SK-N-SH (cell line): ENCODE data around the gene LRRK2. TPM values are rescaled to one million over a fixed set of nuclear protein-coding genes. Genes with fewer than 3 reads are reported as not detected.
A peak's percentile ranks its signal among the peaks of the same experiment; 100 is the strongest.

Experiments
- CTCF ChIA-PET: fragments of 300-600, 350-600 bp; formaldehyde crosslinking; extraction: SDS; loops from one replicate; lab custom pipeline; 2021; lab: Yijun Ruan, JAX
- POLR2A ChIA-PET: fragments of 350-600 bp; sonication (Branson Sonifier 250); formaldehyde crosslinking; extraction: SDS; loops from one replicate; lab custom pipeline; 2020; ENCODE audit warnings: antibody characterized with exemption, inconsistent platforms; lab: Yijun Ruan, JAX
- DNase-seq: peaks from one replicate; pipeline ENCODE4 v3.0.0; 2012
- H2AFZ ChIP-seq: fragments of 200-600 bp; sonication (generic); 2 replicates; pipeline ENCODE4 v1.8.1; 2016; ENCODE audit warnings: antibody characterized with exemption, mild to moderate bottlenecking, low read depth
- H3F3A ChIP-seq: fragments of 200-600 bp; sonication (generic); replicated peaks from 2 replicates; pipeline ENCODE3; 2016; ENCODE audit warnings: antibody characterized with exemption, mild to moderate bottlenecking; ENCODE audit not compliant: insufficient read depth
- H3K27ac ChIP-seq, 2 experiments: fragments of 200-500 bp in 1 of 2; fragments of 200-600 bp in 1 of 2; sonication (Bioruptor generic) in 1 of 2; sonication (generic), shearing (Covaris generic) in 1 of 2; 2 replicates each; pipeline versions ENCODE4 v1.5.1 to v1.6.1; 2014 to 2016; ENCODE audit warnings: low read depth in 2 of 2, inconsistent platforms in 1 of 2, low read length in 1 of 2, mild to moderate bottlenecking in 1 of 2, mixed read lengths in 1 of 2
- H3K27me3 ChIP-seq: fragments of 200-600 bp; sonication (generic), shearing (Covaris generic); 2 replicates; pipeline ENCODE4 v1.6.1; 2016; ENCODE audit warnings: mixed run types; ENCODE audit not compliant: insufficient read depth
- H3K36me3 ChIP-seq, 2 experiments: fragments of 200-500 bp in 1 of 2; fragments of 200-600 bp in 1 of 2; sonication (Bioruptor generic) in 1 of 2; sonication (generic) in 1 of 2; replicated peaks in 1 of 2; 2 replicates each; pipeline versions ENCODE3 to v1.5.1; 2014 to 2016; ENCODE audit warnings: low read length in 1 of 2, mild to moderate bottlenecking in 1 of 2; ENCODE audit not compliant: insufficient read depth in 2 of 2, control insufficient read depth in 1 of 2
- H3K4me1 ChIP-seq, 2 experiments: fragments of 200-500 bp in 1 of 2; fragments of 200-600 bp in 1 of 2; sonication (Bioruptor generic) in 1 of 2; sonication (generic), shearing (Covaris generic) in 1 of 2; 2 replicates each; pipeline versions ENCODE4 v1.5.1 to v1.6.1; 2014 to 2016; ENCODE audit warnings: low read depth in 1 of 2, low read length in 1 of 2, mixed run types in 1 of 2; ENCODE audit not compliant: insufficient read depth in 2 of 2, control insufficient read depth in 1 of 2
- H3K4me2 ChIP-seq: fragments of 200-600 bp; sonication (generic), shearing (Covaris generic); 2 replicates; pipeline ENCODE4 v1.6.1; 2017; ENCODE audit warnings: mixed run types
- H3K4me3 ChIP-seq, 2 experiments: fragments of 200-500 bp in 1 of 2; fragments of 200-600 bp in 1 of 2; sonication (Bioruptor generic) in 1 of 2; sonication (generic), shearing (Covaris generic) in 1 of 2; 2 replicates each; pipeline versions ENCODE4 v1.5.1 to v1.8.1; 2014 to 2016; ENCODE audit warnings: low read depth in 2 of 2, inconsistent platforms in 1 of 2, low read length in 1 of 2, mild to moderate bottlenecking in 1 of 2, mixed read lengths in 1 of 2, moderate library complexity in 1 of 2
- H3K79me2 ChIP-seq: fragments of 200-600 bp; sonication (generic); 2 replicates; pipeline ENCODE4 v1.8.1; 2017; ENCODE audit warnings: mild to moderate bottlenecking; ENCODE audit not compliant: insufficient read depth
- H3K9ac ChIP-seq: fragments of 200-600 bp; sonication (generic); 2 replicates; pipeline ENCODE4 v1.6.1; 2017; ENCODE audit warnings: mixed run types
- H3K9me2 ChIP-seq: fragments of 200-600 bp; sonication (generic); 2 replicates; pipeline ENCODE4 v1.6.1; 2017; ENCODE audit warnings: mixed run types
- H3K9me3 ChIP-seq: fragments of 200-600 bp; sonication (generic); 2 replicates; pipeline ENCODE4 v1.6.1; 2017; ENCODE audit warnings: mixed run types, mild to moderate bottlenecking, moderate library complexity
- H4K20me1 ChIP-seq: fragments of 200-600 bp; sonication (generic); 2 replicates; pipeline ENCODE4 v1.6.1; 2017; ENCODE audit warnings: mild to moderate bottlenecking, mixed run types; ENCODE audit not compliant: insufficient read depth
- ELF1 ChIP-seq: IDR thresholded peaks from 2 replicates; pipeline ENCODE4 v1.4.0; 2012
- EP300 ChIP-seq, 2 experiments: IDR thresholded peaks; 2 replicates each; pipeline versions ENCODE4 v1.4.0 to v1.6.1; 2012; ENCODE audit warnings: borderline replicate concordance in 1 of 2, low read depth in 1 of 2, low read length in 1 of 2
- FOSL2 ChIP-seq: IDR thresholded peaks from 2 replicates; pipeline ENCODE4 v1.4.0; 2012; ENCODE audit warnings: low read depth, mild to moderate bottlenecking, moderate library complexity, borderline replicate concordance
- GATA2 ChIP-seq: sonication (generic); formaldehyde crosslinking; IDR thresholded peaks from 2 replicates; pipeline ENCODE4 v1.5.0; 2020; ENCODE audit warnings: mild to moderate bottlenecking, missing genetic modification reagents
- JUND ChIP-seq: IDR thresholded peaks from 2 replicates; pipeline ENCODE4 v1.4.0; 2012
- MEF2A ChIP-seq: IDR thresholded peaks from 2 replicates; pipeline ENCODE4 v1.4.0; 2012; ENCODE audit warnings: low read depth, borderline replicate concordance
- NFIC ChIP-seq: IDR thresholded peaks from 2 replicates; pipeline ENCODE4 v1.4.0; 2012; ENCODE audit warnings: borderline replicate concordance
- POLR2AphosphoS5 ChIP-seq: IDR thresholded peaks from 2 replicates; pipeline ENCODE4 v1.6.1; 2012; ENCODE audit warnings: low read depth, low read length
- RAD21 ChIP-seq: IDR thresholded peaks from 2 replicates; pipeline ENCODE4 v1.6.1; 2012; ENCODE audit warnings: mild to moderate bottlenecking, low read length
- SIN3A ChIP-seq: IDR thresholded peaks from 2 replicates; pipeline ENCODE4 v1.6.1; 2012; ENCODE audit warnings: low read depth, mild to moderate bottlenecking, low read length, moderate library complexity, borderline replicate concordance
- SMC3 ChIP-seq: IDR thresholded peaks from 2 replicates; pipeline ENCODE4 v1.6.1; 2012; ENCODE audit warnings: low read depth, low read length, improper control_type of control experiment
- YY1 ChIP-seq: IDR thresholded peaks from 2 replicates; pipeline ENCODE4 v1.4.0; 2012; ENCODE audit warnings: low read depth, mild to moderate bottlenecking
- WGBS: methylation state at CpG from one replicate; pipeline ENCODE4 v1.1.6; 2017; ENCODE audit warnings: low lambda C conversion rate; 5-methylcytosine and 5-hydroxymethylcytosine counted together
- polyA plus RNA-seq, 3 experiments: library from polyadenylated mRNA; depleted of rRNA; stranded (reverse); fragments of >200 nt; gene quantifications; 2 replicates each; pipeline ENCODE4 v1.2.3, GENCODE V29; 2012
- TF ChIP-seq, protein P1 (sequence below): IDR thresholded peaks from 2 replicates; pipeline ENCODE4; 2012
- TF ChIP-seq, protein P2 (sequence below): fragments of 200-600 bp; sonication (generic); IDR thresholded peaks from 2 replicates; pipeline ENCODE4 v1.6.1; 2017; ENCODE audit warnings: antibody characterized with exemption, mild to moderate bottlenecking, moderate library complexity
- TF ChIP-seq, protein P3 (sequence below): fragments of 150-350 bp; IDR thresholded peaks from 2 replicates; pipeline ENCODE4 v1.6.1; 2017; ENCODE audit warnings: antibody characterized with exemption, low read length, low read depth, borderline replicate concordance

The LRRK2 gene
- polyA plus RNA-seq, 1 of the 3 experiments (the other 2 are of a cell fraction): 0.08 TPM

DNA sequence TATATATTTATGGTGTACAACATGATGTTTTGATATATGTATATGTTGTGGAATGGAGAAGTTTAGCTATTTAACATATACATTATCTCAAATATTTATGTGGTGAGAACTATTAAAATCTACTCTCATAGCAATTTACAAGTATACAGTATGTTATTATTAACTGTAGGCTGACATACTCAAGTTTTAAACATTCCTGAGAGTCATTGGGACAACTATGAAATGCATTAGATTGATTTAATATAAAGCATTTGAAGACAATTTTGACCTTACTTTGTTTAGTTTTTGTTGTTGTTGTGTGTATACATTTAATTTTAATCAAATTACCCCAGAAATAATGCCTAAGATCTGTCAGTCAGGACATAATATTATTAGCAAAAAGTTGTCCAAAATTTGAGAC is 99.5 kb downstream of the LRRK2 start (continued):
- TF ChIP-seq, protein P1, sequence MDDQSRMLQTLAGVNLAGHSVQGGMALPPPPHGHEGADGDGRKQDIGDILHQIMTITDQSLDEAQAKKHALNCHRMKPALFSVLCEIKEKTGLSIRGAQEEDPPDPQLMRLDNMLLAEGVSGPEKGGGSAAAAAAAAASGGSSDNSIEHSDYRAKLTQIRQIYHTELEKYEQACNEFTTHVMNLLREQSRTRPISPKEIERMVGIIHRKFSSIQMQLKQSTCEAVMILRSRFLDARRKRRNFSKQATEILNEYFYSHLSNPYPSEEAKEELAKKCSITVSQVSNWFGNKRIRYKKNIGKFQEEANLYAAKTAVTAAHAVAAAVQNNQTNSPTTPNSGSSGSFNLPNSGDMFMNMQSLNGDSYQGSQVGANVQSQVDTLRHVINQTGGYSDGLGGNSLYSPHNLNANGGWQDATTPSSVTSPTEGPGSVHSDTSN: no peak
- TF ChIP-seq ELF1 (no peak), RAD21 (no peak)

DNA sequence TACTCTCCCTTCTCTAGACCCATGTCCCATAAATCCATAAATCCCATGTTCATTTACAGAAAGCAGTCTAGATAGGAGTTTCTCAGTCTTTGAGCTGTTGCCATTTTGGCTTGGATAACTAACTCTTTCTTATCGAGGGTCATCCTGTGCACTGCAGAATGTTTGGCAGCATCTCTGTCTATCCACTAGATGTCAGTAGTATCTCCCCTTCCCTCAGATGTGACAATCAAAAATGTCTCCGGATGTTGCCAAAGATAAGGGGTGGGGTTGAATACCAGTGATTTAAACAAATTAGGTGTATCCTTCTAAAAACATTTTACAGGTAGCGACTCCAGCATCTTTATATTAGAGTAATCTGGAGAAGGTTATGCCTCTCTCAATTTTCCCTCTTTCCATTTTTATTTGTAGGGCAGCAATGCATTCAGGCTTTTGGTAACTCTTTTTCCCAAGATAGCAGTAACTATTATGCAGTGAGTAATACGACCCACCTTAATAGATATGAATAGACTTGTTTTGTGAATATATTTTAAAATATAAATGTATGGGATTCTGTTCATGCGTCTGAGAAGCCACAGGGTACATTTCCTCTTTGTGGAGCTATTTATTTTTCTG is 100.7 kb downstream of the LRRK2 start:
- Histone ChIP-seq H3K27ac (no peak overlapping the region), H3K79me2 (no peaks in the 10 kb centered on the region), H3K36me3 (no peaks in the 10 kb centered on the region), H4K20me1 (no peaks in the 10 kb centered on the region), H3K9me2 (no peaks in the 10 kb centered on the region), H3K27me3 (no peaks in the 10 kb centered on the region), H3K4me3 (no peak overlapping the region), H3K9me3 (no peaks in the 10 kb centered on the region), H3K9ac (no peak overlapping the region), H3K4me2 (no peak overlapping the region)
- peak; percentile 46 for DNase-seq
- 33% methylated on average over 5 of the region's 5 CpGs for WGBS
- CTCF ChIA-PET: interaction anchor here (1.0 to 4.9 kb wide), 11 partner anchors 9 to 176 kb away, joined by 3 to 26 read pairs (median 4); no protein-coding TSS in a partner anchor
- TF ChIP-seq SMC3: 0 out of 2 replicates have a peak, but pooled peaks have one; percentile 17
- no peak for TF ChIP-seq YY1
- TF ChIP-seq GATA2 (CRISPR knock-in tag): peak; percentile 27; the same call in 1 of the 2 replicates
- peak; percentile 67 for TF ChIP-seq RAD21
- TF ChIP-seq NFIC: no peak
- TF ChIP-seq FOSL2: no peak
- TF ChIP-seq, protein P1: peak; percentile 44; the same call in 1 of the 2 replicates
- TF ChIP-seq, protein P2, sequence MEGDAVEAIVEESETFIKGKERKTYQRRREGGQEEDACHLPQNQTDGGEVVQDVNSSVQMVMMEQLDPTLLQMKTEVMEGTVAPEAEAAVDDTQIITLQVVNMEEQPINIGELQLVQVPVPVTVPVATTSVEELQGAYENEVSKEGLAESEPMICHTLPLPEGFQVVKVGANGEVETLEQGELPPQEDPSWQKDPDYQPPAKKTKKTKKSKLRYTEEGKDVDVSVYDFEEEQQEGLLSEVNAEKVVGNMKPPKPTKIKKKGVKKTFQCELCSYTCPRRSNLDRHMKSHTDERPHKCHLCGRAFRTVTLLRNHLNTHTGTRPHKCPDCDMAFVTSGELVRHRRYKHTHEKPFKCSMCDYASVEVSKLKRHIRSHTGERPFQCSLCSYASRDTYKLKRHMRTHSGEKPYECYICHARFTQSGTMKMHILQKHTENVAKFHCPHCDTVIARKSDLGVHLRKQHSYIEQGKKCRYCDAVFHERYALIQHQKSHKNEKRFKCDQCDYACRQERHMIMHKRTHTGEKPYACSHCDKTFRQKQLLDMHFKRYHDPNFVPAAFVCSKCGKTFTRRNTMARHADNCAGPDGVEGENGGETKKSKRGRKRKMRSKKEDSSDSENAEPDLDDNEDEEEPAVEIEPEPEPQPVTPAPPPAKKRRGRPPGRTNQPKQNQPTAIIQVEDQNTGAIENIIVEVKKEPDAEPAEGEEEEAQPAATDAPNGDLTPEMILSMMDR: peak; percentile 61
- no peak for TF ChIP-seq JUND
- TF ChIP-seq, all 33 proteins: peak for 5
- no peaks in the 10 kb centered on the region for H3F3A ChIP-seq
- no peak overlapping the region for H2AFZ ChIP-seq
- H3K4me1 ChIP-seq: no peaks in the 10 kb centered on the region
- POLR2A ChIA-PET: no interaction called here

DNA sequence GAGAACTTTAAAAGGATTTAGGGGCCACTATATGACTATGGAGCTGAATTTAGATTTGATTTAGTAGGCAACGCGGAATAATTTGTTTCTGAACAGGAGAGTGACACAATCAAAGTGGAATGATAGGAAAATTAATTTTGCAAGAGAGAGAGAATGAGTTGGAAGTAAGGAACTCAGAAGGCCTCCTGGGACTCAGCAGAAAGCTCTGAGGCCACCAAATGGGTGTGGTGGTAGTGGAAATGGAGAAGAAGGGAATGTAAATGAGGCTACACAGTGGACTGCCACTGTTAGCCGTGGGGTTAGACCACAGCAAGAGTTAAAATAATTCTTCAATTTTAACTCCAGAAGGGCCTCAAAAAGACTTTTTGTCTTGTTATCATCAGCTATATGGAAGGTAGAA is 102.7 kb downstream of the LRRK2 start:
- no peaks in the 10 kb centered on the region for H3K4me1 ChIP-seq
- no peaks in the 10 kb centered on the region for H3K9me3 ChIP-seq
- no peak overlapping the region for H3K27ac ChIP-seq
- no peak overlapping the region for H3K9ac ChIP-seq
- no peak overlapping the region for H3K4me2 ChIP-seq
- H3K4me3 ChIP-seq: no peak overlapping the region
- no peaks in the 10 kb centered on the region for H4K20me1 ChIP-seq
- POLR2A ChIA-PET: no interaction called here
- no peaks in the 10 kb centered on the region for H3K9me2 ChIP-seq
- no peaks in the 10 kb centered on the region for H3F3A ChIP-seq
- no peaks in the 10 kb centered on the region for H3K36me3 ChIP-seq
- CTCF ChIA-PET: interaction anchor here (0.6 to 4.9 kb wide), 2 partner anchors 10 to 13 kb away, joined by 3 to 26 read pairs; no protein-coding TSS in a partner anchor
- WGBS: 74% methylated on average over 3 of the region's 3 CpGs
- DNase-seq: no peak
- no peaks in the 10 kb centered on the region for H3K27me3 ChIP-seq
- H2AFZ ChIP-seq: no peak overlapping the region
- no peaks in the 10 kb centered on the region for H3K79me2 ChIP-seq
- TF ChIP-seq POLR2AphosphoS5 (no peak), MEF2A (no peak), NFIC (no peak), EP300 (IDR thresholded peaks at IDR 0.05; ENCODE audit: borderline replicate concordance in 1 of 2, low read depth in 1 of 2, low read length in 1 of 2) (no peak), RAD21 (no peak), SIN3A (no peak)
- TF ChIP-seq, protein P3, sequence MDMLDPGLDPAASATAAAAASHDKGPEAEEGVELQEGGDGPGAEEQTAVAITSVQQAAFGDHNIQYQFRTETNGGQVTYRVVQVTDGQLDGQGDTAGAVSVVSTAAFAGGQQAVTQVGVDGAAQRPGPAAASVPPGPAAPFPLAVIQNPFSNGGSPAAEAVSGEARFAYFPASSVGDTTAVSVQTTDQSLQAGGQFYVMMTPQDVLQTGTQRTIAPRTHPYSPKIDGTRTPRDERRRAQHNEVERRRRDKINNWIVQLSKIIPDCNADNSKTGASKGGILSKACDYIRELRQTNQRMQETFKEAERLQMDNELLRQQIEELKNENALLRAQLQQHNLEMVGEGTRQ: no peak
- TF ChIP-seq, protein P1: no peak
